ENCODE data around the gene SEC62.

The SEC62 gene, protein sequence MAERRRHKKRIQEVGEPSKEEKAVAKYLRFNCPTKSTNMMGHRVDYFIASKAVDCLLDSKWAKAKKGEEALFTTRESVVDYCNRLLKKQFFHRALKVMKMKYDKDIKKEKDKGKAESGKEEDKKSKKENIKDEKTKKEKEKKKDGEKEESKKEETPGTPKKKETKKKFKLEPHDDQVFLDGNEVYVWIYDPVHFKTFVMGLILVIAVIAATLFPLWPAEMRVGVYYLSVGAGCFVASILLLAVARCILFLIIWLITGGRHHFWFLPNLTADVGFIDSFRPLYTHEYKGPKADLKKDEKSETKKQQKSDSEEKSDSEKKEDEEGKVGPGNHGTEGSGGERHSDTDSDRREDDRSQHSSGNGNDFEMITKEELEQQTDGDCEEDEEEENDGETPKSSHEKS

DNA sequence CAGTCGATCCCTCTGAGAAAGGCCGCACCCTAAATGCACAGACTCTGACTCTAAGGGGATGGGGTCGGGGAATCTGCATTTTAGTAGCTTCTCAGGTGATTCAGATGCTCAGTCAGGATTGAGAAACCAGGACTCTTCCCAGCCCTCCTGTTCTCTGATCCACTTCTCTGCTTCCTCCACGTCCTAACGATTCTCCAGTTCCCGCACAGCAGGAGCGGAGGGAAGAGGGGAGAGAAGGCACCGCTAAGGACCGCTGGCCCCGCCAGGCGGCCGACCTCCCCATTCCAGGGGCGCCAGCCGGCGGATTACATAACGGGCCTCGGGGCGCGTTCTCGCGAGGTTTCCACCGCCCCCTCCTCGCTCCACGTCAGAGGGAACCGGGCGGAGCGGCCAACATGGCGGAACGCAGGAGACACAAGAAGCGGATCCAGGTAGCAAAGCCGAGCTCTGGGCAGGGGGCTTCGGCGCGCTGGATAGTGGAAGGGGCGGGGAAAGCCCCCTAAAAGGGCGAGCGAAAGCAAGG lies at the start of gene SEC62:
SEC62 (plus strand) TSS at position 380 of the 523 bp plus-strand sequence; CDS start at position 396, 16 bp downstream.
- peak; percentile 90 for DNase-seq (ENCODE audit: low read depth in 2 of 2)

DNA sequence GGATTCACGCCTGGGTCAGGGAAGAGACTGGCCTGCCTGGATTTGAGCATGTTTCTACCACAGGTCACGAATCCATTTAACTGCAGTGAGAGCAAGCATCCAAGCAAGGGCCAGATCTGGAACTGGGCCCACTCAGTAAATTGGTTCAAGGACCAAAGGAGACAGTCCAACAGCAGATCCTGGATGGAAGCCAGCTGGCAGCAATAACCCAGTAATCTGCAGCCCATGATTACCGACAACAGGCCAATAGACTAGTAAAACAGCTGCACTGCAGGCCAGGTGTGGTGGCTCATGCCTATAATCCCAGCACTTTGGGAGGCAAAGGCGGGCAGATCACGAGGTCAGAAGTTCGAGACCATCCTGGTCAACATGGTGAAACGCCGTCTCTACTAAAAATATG lies 43.4 kb upstream of the SEC62 start:
- no peak for DNase-seq (ENCODE audit: low read depth in 2 of 2)

DNA sequence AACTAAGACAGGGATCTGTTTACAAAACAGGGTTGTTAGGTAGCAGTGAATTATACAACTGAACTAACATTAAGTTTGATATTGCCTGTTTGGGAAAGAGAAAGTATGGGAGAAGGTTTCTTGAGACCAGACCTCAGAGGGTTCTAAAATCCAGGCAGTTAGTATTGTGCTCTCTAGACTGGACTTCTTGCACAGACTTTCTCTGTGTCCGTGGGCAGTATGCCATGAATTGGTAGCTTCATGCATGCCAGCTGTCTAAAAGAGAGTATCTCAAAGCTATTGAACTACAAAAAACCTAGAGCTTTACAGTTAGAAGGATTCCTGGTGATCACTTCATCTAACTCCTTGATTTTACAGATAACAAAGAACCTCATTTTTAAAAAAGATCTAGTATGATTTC lies 42.8 kb upstream of the SEC62 start:
- DNase-seq (ENCODE audit: low read depth in 2 of 2), result no peak

DNA sequence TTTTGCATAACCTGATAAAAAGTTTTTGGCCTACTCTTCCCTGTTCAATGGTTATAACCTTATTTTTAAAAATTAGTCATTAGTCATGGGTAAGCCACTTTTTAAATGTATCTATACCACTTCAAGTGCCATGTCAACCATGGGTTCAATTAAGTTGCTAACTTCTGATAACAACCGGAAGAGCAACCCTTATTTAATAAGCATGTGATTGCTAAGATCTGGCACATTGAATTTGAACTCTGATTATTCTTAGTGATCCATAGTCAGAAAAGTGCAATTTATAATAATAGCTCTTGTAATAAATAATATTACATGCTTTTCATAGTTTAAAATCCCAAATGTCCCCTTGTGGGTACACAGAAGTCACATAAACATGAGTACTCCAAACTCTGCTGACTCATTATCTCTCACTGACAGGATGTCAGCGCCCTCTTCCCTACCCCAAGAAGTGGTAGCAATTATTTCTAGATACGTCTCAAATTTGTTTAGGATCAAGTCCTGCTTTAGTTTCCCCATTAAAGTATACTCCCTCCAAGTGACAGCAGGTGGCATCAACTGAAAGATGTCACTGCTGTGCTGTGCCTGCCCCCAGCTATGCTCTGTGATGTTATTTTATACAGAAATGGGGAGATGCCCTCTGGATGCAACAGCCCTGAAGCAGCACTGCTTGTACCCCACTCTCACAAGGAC lies 36.6 kb upstream of the SEC62 start:
- no peak for DNase-seq (ENCODE audit: low read depth in 2 of 2)

DNA sequence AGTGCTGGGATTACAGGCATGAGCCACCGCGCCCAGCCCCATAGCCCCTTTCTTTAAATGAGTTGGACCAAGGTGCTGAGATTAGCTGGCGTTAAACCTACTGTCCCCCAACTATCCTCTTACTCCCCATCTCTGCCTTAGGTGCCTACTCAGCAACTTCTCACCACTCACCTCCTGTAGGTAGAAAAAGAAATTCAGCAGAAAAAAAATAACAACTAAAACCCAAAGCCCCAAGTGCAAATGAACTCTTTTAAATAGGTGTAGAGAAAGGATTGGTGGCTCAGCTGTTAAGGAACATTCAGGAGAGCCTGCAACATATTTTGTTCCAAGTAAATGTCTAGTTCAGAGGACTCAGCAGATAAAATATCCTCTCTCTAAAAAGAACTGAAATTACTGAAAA lies 35.8 kb upstream of the SEC62 start:
- no peak for DNase-seq (ENCODE audit: low read depth in 2 of 2)

DNA sequence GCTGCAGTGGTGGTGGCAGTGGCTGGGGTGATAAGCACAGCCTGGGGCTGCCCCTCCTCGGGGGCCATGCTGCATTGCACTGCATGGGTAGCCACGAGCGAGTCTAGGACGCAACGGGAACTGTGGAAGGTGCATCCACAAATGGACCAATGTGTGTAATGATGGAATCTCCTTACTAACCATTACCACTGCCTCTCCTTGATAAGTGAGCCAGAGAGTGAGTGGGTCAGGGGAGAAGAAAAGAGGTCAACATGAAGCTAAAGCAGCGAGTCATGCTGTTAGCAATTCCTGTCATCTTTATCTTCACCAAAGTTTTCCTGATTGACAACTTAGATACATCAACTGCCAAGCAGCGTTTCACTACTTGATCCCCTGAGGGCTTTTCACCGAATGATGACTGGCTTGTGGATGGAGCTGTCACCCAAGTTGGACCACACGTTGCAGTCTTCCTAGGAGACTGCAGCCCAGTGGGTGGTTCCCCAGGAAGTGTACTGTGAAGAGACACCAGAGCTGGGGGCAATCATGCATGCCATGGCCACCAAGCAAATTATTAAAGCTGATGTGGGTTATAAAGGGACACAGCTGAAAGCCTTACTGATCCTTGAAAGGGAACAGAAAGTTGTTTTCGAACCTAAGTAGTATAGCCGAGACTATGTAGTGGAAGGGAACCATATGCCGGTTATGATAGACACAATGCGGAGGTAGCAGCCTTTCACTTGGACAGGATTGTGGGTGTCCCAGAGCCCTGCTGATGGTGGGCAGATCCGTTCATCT lies 34.7 kb upstream of the SEC62 start:
- DNase-seq (ENCODE audit: low read depth in 2 of 2), result no peak

DNA sequence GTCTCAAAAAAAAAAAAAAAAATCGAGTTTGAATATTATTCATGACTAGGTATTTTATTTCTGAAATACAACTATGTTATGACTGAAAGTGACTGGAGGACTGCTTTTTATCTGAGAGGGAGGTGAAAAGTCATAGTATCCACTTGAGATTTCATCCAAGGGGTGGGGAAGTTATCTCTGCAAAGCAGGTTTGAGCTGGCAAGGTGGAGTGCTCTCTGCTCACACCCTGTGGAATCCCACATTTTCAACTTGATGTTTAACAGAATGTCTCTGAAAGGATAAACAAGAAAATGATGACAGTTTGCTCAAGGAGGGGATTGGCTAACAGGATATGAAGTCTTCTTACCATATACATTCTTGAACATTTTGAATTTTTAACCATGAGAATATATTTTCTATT lies 27.3 kb upstream of the SEC62 start:
- DNase-seq (ENCODE audit: low read depth in 2 of 2), result no peak

DNA sequence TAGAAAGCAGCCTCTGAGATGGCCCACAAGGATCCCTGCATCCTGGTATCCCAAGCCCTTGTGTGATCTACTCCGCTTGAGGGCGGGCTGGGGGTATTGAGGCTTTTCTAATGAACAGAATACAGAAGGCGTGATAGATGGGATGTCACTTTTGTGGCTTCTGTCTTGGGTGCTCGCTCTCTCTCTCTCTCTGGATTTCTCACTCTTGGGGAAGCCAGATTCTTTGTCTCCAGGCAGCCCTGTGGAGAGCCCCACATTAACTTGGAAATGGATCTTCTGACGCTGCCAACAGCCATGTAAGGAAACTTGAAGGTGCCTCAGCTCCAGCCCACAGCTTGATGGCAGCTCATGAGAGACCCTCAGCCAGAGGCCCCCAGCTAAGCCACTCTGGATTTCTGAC lies 26.9 kb upstream of the SEC62 start:
- no peak for DNase-seq (ENCODE audit: low read depth in 2 of 2)

DNA sequence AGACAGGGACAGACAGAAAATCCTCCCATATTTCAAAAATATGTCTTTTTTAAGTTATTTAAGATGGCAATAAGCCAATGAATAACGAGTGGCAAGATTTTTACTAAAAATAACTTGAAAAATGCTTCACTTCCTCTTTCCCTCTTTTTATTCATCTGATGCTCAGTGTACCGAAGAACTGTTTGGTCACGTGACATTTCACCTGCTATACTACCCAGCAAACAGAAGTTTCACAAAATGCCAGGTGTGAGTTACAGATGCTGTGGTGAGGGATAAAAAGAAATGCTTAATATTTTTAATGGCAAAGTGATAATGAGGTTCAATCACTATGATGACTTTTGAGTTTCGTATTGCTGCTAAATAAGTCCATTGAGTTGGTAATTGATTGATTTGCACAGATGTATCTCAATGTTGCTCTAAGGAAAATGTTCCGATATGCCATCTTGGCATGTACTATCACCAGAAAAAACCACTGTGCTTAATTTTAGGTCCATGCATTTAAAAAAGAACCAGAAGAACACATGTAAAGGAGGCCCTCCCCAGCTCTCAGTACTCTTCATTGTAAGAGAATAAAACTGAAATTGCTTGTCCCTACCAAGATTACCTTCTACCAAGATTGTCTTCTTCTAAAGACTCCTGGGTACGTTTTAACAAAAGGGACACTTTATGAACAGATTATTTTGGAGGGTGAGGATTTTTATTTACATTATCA lies 26.0 kb upstream of the SEC62 start:
- no peak for DNase-seq (ENCODE audit: low read depth in 2 of 2)

DNA sequence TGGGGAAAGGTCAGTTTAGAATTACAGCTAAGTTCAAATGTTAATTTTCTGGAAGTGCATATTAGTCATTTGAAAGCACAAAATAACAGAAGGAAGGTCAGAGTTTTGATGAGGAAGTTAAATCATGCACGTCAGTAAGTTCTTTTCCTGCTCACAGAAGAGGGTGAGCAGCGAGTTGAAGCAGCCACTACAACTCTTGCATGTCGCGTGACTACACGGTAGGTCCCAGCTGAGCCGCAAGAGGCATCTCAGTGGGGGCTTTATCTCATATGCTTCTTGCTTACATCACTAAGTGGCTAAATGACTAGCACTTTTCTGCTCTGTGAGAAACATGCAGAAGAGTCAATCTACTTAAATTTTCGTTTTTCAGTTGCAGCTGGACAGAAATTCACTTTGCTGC lies 21.3 kb upstream of the SEC62 start:
- peak in 1 of 2 experiments; percentile 5 for DNase-seq (ENCODE audit: low read depth in 2 of 2)

DNA sequence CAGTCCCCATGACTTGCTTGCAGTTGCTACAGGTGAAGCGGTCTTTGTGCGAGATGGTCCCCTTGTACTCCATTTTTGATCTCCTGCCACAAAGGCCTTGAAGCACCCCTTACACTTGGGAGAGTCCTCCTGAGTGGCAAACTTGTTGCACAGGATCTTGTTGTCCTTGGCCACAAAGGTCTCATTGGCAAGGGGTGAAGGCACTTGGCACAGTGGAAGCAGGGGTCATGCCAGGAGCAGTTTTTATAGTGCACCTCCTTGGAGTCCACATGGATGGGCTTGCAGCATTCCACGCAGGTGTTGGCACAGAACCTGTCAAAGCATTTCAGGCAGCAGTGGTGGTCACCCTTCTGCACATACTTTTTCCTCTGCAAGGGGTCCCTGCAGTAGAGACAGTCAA lies 20.3 kb upstream of the SEC62 start:
- DNase-seq (ENCODE audit: low read depth in 2 of 2), result no peak

DNA sequence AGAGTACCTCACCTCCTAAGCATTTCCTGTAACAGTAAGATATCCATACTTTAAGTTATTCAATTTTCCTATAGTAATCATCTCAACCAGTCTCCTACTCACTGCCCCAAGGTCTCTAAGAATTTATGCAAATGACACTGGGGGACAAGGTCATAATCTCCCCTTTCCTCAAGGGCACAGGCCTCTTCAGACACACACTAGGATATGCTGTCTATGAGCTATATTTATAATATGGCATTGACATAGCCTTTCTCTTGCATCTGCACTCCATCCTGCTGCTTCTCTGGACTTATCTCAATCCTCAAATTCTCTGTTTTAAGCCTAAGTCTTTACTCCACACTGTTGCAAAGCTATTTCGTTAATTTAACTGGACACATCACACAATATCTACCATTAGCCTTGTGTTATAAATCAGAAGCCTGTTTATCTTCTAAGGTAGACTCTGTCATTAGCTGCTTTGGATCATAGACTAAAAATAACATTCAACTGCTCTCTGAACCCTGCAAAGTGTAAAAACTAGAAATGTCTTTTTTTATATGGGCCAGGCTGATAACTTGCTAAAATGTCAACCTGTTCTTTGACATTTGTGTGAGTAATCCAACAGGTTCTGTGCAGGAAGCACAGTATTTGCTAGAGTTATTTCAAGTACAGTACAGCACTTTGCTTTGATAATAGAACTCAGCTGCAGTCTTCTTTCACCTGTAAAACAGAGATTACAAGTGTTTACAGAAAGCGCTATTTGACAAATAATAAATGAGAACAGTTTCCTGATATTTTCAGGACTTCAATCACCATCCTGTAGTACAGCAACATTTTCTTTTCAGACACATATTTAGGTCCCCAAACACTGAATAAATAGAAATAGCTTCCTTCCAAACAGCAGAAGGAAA lies 17.8 kb upstream of the SEC62 start:
- DNase-seq (ENCODE audit: low read depth in 2 of 2), result no peak

DNA sequence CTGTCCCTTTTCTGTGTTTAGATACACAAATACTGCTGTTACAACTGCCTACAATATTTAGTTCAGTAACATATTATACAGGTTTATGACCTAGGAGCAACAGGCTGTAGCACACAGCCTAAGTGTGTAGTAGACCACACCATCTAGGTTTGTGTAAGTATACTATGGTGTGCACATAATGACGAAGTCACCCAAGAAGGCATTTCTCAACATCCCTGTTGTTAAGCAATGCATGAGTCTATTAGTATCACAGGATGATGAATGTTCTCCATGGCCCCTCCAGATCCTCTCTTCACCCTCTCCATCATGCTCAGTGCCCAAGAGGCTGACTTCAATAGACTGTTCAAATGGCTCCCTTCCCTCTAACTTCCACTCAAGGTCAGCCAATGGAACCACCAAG lies 14.6 kb upstream of the SEC62 start:
- no peak for DNase-seq (ENCODE audit: low read depth in 2 of 2)

DNA sequence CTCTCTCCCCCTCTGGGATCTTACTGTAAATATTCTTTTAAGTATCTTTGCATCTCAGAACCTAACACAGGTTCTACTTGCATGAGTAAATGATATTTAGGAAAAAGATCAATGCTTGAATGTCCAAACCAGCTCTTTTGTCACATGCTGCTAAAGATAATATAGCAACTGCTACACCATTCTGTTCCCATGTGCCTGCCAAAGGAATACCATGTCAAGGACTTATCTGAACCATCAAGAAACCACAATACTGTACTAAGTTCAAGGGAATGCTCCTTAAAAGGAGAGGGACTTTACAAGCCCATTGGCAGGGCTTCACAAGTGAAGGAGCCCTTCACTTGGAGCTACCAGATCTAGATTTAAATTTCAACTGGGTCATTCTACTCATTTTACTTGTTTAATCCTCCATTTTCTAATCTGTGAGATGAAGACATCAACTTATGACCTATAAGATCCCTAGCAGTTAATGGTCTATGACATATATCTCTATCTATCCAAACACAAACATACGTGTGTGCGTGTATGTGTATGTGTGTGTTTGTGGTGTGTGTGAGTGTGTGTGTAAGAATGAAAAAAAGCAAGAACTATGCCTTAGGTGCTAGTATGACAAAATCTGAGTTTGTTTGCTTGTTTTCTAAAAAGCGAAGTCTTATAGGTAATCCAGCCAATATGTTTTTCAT lies 13.0 kb upstream of the SEC62 start:
- no peak for DNase-seq (ENCODE audit: low read depth in 2 of 2)

DNA sequence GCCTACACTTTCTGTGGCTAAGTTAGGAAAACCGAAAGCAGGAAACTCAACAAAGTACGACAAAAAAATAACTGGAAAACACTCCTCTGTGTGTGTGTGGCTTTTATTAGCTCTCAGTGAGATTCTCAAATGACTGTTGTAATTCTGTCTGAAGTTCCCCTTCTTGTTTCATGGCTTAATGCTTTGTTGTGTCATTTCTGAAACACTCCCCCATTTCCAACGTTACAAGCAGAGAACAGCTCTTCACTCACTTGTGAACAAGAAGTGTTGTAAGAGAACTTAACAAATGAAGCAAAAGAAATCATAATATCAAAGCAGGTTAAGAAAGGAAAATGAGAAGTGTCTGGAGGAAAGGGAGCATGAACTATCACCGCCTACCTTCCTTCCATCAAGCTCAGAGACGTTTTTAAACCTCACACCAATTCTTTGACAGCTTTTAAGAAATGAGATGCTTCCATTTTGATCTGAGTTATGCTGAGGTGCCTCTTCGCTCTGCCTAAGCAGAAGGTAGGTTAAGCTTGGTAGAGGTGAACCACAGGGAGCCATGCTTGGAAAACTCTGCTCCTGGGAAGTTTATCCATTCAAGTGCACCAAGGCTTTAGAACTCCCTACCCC lies 12.4 kb upstream of the SEC62 start:
- no peak for DNase-seq (ENCODE audit: low read depth in 2 of 2)

DNA sequence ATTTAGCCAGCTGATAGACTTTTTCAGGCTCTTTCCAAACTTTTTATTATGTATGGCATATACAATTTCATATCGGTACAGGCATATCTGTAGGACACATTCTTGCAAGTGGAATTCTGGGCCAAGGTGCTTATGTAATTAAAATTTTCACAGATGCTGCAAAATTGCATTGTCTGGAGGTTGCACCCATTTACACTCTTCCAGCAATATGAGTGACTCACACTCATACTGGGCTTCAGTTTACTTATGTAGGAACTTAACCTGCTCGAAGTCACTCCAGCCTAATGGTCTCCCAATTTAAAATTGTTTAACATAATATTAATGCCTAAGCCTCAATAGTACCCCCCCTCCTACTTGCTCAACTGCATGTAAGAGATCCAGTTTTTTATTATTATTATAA lies 11.2 kb upstream of the SEC62 start:
- no peak for DNase-seq (ENCODE audit: low read depth in 2 of 2)

DNA sequence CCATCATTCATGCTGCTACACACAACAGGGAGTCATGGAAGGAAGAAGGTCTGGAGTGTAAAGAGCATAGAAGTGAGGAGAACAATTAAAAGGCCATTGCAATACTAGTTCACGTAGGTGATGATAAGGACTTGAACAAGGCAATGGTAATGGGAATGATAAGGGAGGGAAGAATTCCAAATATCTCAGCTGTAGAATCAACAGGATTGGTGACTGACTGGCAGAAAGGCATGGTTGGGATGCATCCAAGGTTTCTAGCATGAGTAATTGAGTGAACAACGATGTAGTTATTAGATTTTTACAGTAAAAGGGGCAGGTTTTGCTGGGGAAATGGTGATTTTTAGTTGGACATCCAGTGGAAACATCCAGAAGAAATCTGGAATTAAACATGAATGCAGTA lies 2.4 kb upstream of the SEC62 start:
- no peak for DNase-seq (ENCODE audit: low read depth in 2 of 2)

DNA sequence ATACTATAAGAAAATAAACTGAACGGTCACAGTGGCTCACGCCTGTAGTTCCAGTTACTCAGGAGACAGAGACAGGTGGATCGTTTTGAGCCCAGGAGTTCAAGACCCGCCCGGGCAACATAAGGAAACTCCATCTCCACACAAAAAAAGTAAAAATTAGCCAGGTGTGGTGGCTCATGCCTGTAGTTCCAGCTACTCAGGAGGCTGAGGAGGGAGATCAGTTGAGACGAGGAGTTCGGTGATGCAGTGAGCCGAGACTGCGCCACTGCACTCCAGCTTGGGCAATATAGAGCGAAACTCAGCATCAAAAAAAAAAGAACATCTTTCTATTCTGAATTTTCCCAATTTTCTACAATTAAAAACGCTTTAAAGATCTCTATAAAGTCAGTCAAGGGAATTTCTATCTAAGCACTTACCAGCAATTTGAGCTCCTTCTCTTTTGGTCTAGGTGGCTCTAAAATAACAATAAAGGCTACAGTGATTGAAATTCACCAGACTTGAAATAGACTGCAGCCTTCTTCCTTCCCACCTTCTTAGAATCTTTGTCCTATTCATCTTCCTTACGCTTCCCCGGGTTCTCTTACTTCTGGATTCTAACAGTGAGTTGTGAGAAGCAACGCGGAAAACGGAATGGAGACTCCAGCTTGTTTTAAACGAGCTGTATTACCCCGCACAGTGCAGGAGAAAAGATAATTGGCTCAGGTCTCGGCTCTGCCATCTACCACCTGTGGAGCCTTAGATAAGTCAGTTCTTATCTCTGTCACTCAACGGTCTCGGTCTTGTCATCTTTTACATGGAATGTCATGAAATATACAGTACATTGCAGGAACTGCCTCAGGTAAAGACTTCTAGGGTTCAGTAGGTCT lies 812 bp upstream of the SEC62 start:
- no peak for DNase-seq (ENCODE audit: low read depth in 2 of 2)

Measured in stimulated activated CD4-positive, alpha-beta T cell treated with anti-CD3 and anti-CD28 coated beads, Interleukin-12 subunit alpha, Interleukin-12 subunit beta, amount 100 ng/mL, for 24 hours (primary cell).